Measurements from ENCODE around the gene TVP23B. TPM values are rescaled to one million over a fixed set of nuclear protein-coding genes. Genes with fewer than 3 reads are reported as not detected.
A peak's percentile ranks its signal among the peaks of the same experiment; 100 is the strongest.
"Not testable (repeated sequence)": the region's sequence is repeated elsewhere in the genome, so short reads cannot be mapped to it uniquely, and the experiment has no call there.

TVP23B gene
- polyA plus RNA-seq, 1 of the 3 experiments (the other 2 are of a cell fraction): 22.9 TPM

GRCh38 chr17:18772471-18772870, 8.5 kb upstream of the TVP23B start (continued):
- TF ChIP-seq USF2 (IDR thresholded peaks at IDR 0.05; ENCODE audit: borderline replicate concordance, low read depth, low read length) (no peak), POLR2AphosphoS5 (IDR thresholded peaks at IDR 0.05; ENCODE audit: low read depth, low read length) (no peak)

GRCh38 chr17:18781805-18782204, 822 bp downstream of the TVP23B start:
- H3F3A ChIP-seq (replicated peaks; ENCODE audit: insufficient read depth); H3K27me3 ChIP-seq (ENCODE audit: insufficient read depth); POLR2A ChIA-PET; H3K4me1 ChIP-seq (ENCODE audit: control insufficient read depth in 1 of 2, insufficient read depth in 2 of 2, low read depth in 1 of 2, low read length in 1 of 2); DNase-seq; H2AFZ ChIP-seq (ENCODE audit: low read depth); H3K9me3 ChIP-seq; H4K20me1 ChIP-seq (ENCODE audit: insufficient read depth); H3K9me2 ChIP-seq; H3K27ac ChIP-seq (ENCODE audit: low read depth in 2 of 2, low read length in 1 of 2); CTCF ChIA-PET; H3K36me3 ChIP-seq (replicated peaks in 1 of 2; ENCODE audit: control insufficient read depth in 1 of 2, insufficient read depth in 2 of 2, low read length in 1 of 2): not testable (repeated sequence)
- Histone ChIP-seq H3K79me2 (ENCODE audit: insufficient read depth) (peaks cover 43% of the 10 kb centered on the region), H3K4me2 (peak overlapping the region; percentile 71), H3K4me3 (ENCODE audit: low read depth in 2 of 2, low read length in 1 of 2) (peak overlapping the region in 1 of 2 experiments; percentile 52; a peak in 2 of 4 replicates), H3K9ac (peak overlapping the region; percentile 76; the same call in 1 of the 2 replicates)
- WGBS (ENCODE audit: low lambda C conversion rate): 0% methylated on average over 3 of the region's 5 CpGs

- H3K9ac ChIP-seq; H4K20me1 ChIP-seq (ENCODE audit: insufficient read depth); H3K4me3 ChIP-seq (ENCODE audit: low read depth in 2 of 2, low read length in 1 of 2); POLR2A ChIA-PET; CTCF ChIA-PET; H3K4me2 ChIP-seq; H3K27me3 ChIP-seq (ENCODE audit: insufficient read depth); H3K9me3 ChIP-seq; H3K4me1 ChIP-seq (ENCODE audit: control insufficient read depth in 1 of 2, insufficient read depth in 2 of 2, low read depth in 1 of 2, low read length in 1 of 2); H3K27ac ChIP-seq (ENCODE audit: low read depth in 2 of 2, low read length in 1 of 2); H3K9me2 ChIP-seq; H3F3A ChIP-seq (replicated peaks; ENCODE audit: insufficient read depth); DNase-seq; H2AFZ ChIP-seq (ENCODE audit: low read depth): not testable (repeated sequence)
- Histone ChIP-seq H3K36me3 (replicated peaks in 1 of 2; ENCODE audit: control insufficient read depth in 1 of 2, insufficient read depth in 2 of 2, low read length in 1 of 2) (peaks cover 0 to 11% of the 10 kb centered on the region in 2 experiments), H3K79me2 (ENCODE audit: insufficient read depth) (peaks cover 58% of the 10 kb centered on the region)
- 93% methylated on average over 1 of the region's 1 CpG for whole genome bisulfite sequencing (ENCODE audit: low lambda C conversion rate)
These were observed 5.0 kb downstream of the TVP23B start for GRCh38 chr17:18785933-18786332.

DNA sequence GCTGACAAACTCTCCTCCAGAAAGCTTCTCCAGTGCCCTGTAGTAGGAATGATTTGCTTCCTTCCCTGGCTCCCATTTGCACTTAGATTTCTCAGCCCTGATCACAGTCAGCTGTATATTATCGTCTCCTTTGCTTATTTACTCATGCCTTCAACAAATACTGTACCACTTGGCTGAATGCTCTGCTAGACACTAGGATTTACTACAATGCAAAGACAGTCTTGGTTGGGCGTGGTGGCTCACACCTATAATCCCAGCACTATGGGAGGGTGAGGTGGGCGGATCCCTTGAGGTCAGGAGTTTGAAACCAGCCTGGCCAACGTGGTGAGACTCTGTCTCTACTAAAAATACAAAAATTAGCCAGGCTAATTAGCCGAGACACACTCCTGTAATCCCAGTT, 5.9 kb downstream of the TVP23B start:
- H3K36me3 ChIP-seq (replicated peaks in 1 of 2; ENCODE audit: control insufficient read depth in 1 of 2, insufficient read depth in 2 of 2, low read length in 1 of 2): peaks cover 0 to 11% of the 10 kb centered on the region in 2 experiments
- H3K79me2 ChIP-seq (ENCODE audit: insufficient read depth): peaks cover 58% of the 10 kb centered on the region
- H3K9me3 ChIP-seq; H3K4me1 ChIP-seq (ENCODE audit: control insufficient read depth in 1 of 2, insufficient read depth in 2 of 2, low read depth in 1 of 2, low read length in 1 of 2); DNase-seq; H4K20me1 ChIP-seq (ENCODE audit: insufficient read depth); CTCF ChIA-PET; H3K27ac ChIP-seq (ENCODE audit: low read depth in 2 of 2, low read length in 1 of 2); H3F3A ChIP-seq (replicated peaks; ENCODE audit: insufficient read depth); H3K4me2 ChIP-seq; H3K4me3 ChIP-seq (ENCODE audit: low read depth in 2 of 2, low read length in 1 of 2); POLR2A ChIA-PET; H2AFZ ChIP-seq (ENCODE audit: low read depth); H3K9ac ChIP-seq; H3K9me2 ChIP-seq; H3K27me3 ChIP-seq (ENCODE audit: insufficient read depth): not testable (repeated sequence)
- WGBS (ENCODE audit: low lambda C conversion rate): 86% methylated on average over 4 of the region's 5 CpGs

GRCh38 chr17:18791402-18791801, 10.4 kb downstream of the TVP23B start:
- H3F3A ChIP-seq (replicated peaks; ENCODE audit: insufficient read depth); DNase-seq; H3K27me3 ChIP-seq (ENCODE audit: insufficient read depth); H3K4me3 ChIP-seq (ENCODE audit: low read depth in 2 of 2, low read length in 1 of 2); H3K4me1 ChIP-seq (ENCODE audit: control insufficient read depth in 1 of 2, insufficient read depth in 2 of 2, low read depth in 1 of 2, low read length in 1 of 2); H3K9me3 ChIP-seq; H2AFZ ChIP-seq (ENCODE audit: low read depth); H4K20me1 ChIP-seq (ENCODE audit: insufficient read depth); CTCF ChIA-PET; H3K9me2 ChIP-seq; H3K4me2 ChIP-seq; H3K9ac ChIP-seq; H3K27ac ChIP-seq (ENCODE audit: low read depth in 2 of 2, low read length in 1 of 2); POLR2A ChIA-PET: not testable (repeated sequence)
- 70% methylated on average over 1 of the region's 1 CpG for WGBS (ENCODE audit: low lambda C conversion rate)
- H3K79me2 ChIP-seq (ENCODE audit: insufficient read depth): peaks cover 40% of the 10 kb centered on the region
- H3K36me3 ChIP-seq (replicated peaks in 1 of 2; ENCODE audit: control insufficient read depth in 1 of 2, insufficient read depth in 2 of 2, low read length in 1 of 2): peaks cover 0 to 25% of the 10 kb centered on the region in 2 experiments

DNA sequence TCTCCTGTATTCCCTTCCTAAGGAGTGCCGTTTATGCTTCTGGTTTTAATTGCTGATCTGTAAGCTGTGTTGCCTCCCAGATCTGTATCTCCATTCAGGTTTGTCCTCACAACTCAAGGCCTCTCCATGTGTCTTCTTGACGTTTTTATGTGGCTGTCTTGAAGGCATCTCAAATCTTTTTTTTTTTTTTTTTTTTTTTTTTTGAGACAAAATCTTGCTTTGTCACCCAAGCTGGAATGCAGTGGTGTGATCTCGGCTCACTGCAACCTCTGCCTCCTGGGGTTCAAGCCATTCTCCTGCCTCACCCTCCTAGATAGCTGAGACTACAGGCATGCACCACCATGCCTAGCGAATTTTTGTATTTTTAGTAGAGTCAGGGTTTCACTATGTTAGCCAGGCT, 13.9 kb downstream of the TVP23B start:
- H2AFZ ChIP-seq (ENCODE audit: low read depth); H3K4me1 ChIP-seq (ENCODE audit: control insufficient read depth in 1 of 2, insufficient read depth in 2 of 2, low read depth in 1 of 2, low read length in 1 of 2); POLR2A ChIA-PET; DNase-seq; H3K9ac ChIP-seq; H3K9me2 ChIP-seq; CTCF ChIA-PET; H3K4me3 ChIP-seq (ENCODE audit: low read depth in 2 of 2, low read length in 1 of 2); H3F3A ChIP-seq (replicated peaks; ENCODE audit: insufficient read depth); H3K27ac ChIP-seq (ENCODE audit: low read depth in 2 of 2, low read length in 1 of 2); H3K9me3 ChIP-seq; H4K20me1 ChIP-seq (ENCODE audit: insufficient read depth); H3K4me2 ChIP-seq; H3K27me3 ChIP-seq (ENCODE audit: insufficient read depth): not testable (repeated sequence)
- Histone ChIP-seq H3K36me3 (replicated peaks in 1 of 2; ENCODE audit: control insufficient read depth in 1 of 2, insufficient read depth in 2 of 2, low read length in 1 of 2) (peaks cover 17 to 35% of the 10 kb centered on the region in 2 experiments), H3K79me2 (ENCODE audit: insufficient read depth) (peaks cover 24% of the 10 kb centered on the region)
- 69% methylated on average over 4 of the region's 4 CpGs for WGBS (ENCODE audit: low lambda C conversion rate)

DNA sequence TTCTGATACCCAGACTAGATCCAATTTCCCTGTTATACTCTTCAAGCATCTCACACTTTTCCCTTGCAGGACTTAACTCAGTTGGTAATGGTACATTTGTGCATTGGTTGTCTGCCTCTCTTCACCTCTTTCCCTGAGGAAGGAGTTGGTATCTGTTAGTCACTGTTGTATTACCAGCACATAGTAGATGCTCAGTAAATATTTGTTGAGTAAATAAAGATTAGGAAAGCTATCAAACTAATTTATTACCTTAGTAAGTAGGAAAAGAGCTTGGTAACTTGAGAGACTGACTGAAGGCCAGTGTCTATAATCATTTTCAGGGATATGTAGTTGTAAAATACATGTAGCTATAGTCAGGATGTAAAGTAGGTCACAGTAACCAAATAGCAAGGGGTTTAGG, 15.9 kb downstream of the TVP23B start:
- H3K4me1 ChIP-seq (ENCODE audit: control insufficient read depth in 1 of 2, insufficient read depth in 2 of 2, low read depth in 1 of 2, low read length in 1 of 2); H3K27me3 ChIP-seq (ENCODE audit: insufficient read depth); H3K4me3 ChIP-seq (ENCODE audit: low read depth in 2 of 2, low read length in 1 of 2); H4K20me1 ChIP-seq (ENCODE audit: insufficient read depth); H3K9me3 ChIP-seq; H2AFZ ChIP-seq (ENCODE audit: low read depth); DNase-seq; H3F3A ChIP-seq (replicated peaks; ENCODE audit: insufficient read depth); H3K9me2 ChIP-seq; H3K4me2 ChIP-seq; POLR2A ChIA-PET; H3K27ac ChIP-seq (ENCODE audit: low read depth in 2 of 2, low read length in 1 of 2); CTCF ChIA-PET; H3K9ac ChIP-seq: not testable (repeated sequence)
- Histone ChIP-seq H3K79me2 (ENCODE audit: insufficient read depth) (peaks cover 27% of the 10 kb centered on the region), H3K36me3 (replicated peaks in 1 of 2; ENCODE audit: control insufficient read depth in 1 of 2, insufficient read depth in 2 of 2, low read length in 1 of 2) (peaks cover 25 to 42% of the 10 kb centered on the region in 2 experiments)
